Vagina (tissue), 2 donors: ENCODE results near the gene TENM4.

Experiments used
- POLR2A ChIP-seq, 2 donors: fragments of 450-650 bp; IDR thresholded peaks; one replicate each; pipeline ENCODE4 v1.6.1; 2017; ENCODE audit warnings: antibody characterized with exemption in 2 of 2, mild to moderate bottlenecking in 2 of 2, moderate library complexity in 2 of 2
- POLR2AphosphoS5 ChIP-seq, 2 donors: sonication (generic); formaldehyde crosslinking; IDR thresholded peaks; one replicate each; pipeline ENCODE4 v1.9.0; 2017; ENCODE audit warnings: antibody characterized with exemption in 2 of 2, mild to moderate bottlenecking in 2 of 2, low read depth in 1 of 2; ENCODE audit not compliant: insufficient read depth in 1 of 2
- TF ChIP-seq, protein P1 (sequence below), 3 experiments: fragments of 450-650 bp in 2 of 3; fragments of 200-600 bp in 1 of 3; sonication (generic) in 1 of 3; IDR thresholded peaks; one replicate each; pipeline ENCODE4 v1.5.1; 2017 to 2019; ENCODE audit warnings: antibody characterized with exemption in 3 of 3, mild to moderate bottlenecking in 2 of 3, moderate library complexity in 2 of 3

DNA sequence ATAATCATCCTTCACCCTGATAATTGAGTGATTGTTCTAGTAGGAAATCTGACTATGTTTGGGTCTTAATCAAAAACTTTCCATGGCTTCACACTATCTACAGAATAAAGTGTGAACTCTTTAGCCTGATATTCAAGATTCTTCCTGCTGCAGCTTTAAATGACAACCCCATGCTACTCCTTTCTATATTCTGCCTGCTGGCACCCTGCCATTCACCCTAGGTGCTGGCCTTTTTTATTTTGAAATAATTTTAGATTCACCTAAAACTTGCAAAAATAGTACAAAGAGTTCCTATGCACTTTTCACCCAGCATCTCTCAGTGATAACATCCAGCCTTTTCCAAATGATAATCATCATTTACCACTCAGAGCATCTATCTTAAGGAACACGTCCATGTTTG, 502.8 kb downstream of the TENM4 start:
- TF ChIP-seq POLR2AphosphoS5 (IDR thresholded peaks at IDR 0.05; ENCODE audit: insufficient read depth in 1 of 2, low read depth in 1 of 2), result no peak
- TF ChIP-seq, protein P1, sequence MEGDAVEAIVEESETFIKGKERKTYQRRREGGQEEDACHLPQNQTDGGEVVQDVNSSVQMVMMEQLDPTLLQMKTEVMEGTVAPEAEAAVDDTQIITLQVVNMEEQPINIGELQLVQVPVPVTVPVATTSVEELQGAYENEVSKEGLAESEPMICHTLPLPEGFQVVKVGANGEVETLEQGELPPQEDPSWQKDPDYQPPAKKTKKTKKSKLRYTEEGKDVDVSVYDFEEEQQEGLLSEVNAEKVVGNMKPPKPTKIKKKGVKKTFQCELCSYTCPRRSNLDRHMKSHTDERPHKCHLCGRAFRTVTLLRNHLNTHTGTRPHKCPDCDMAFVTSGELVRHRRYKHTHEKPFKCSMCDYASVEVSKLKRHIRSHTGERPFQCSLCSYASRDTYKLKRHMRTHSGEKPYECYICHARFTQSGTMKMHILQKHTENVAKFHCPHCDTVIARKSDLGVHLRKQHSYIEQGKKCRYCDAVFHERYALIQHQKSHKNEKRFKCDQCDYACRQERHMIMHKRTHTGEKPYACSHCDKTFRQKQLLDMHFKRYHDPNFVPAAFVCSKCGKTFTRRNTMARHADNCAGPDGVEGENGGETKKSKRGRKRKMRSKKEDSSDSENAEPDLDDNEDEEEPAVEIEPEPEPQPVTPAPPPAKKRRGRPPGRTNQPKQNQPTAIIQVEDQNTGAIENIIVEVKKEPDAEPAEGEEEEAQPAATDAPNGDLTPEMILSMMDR (IDR thresholded peaks at IDR 0.05), result no peak
- TF ChIP-seq POLR2A (IDR thresholded peaks at IDR 0.05), result no peak
